Muscle layer of colon (tissue), 2 donors: ENCODE data around the gene DHRS4L2.

Experiments
- H3K27ac ChIP-seq: one replicate; pipeline ENCODE4 v1.7.0; 2013; ENCODE audit warnings: low read depth, mild to moderate bottlenecking, low read length, moderate library complexity
- H3K27me3 ChIP-seq, 2 donors: one replicate each; pipeline ENCODE4 v1.7.0; 2013; ENCODE audit warnings: low read length in 2 of 2, mild to moderate bottlenecking in 2 of 2; ENCODE audit not compliant: insufficient read depth in 2 of 2, control insufficient read depth in 1 of 2
- H3K36me3 ChIP-seq: one replicate; pipeline ENCODE4 v1.7.0; 2013; ENCODE audit warnings: mild to moderate bottlenecking, low read length; ENCODE audit not compliant: insufficient read depth
- H3K4me1 ChIP-seq: one replicate; pipeline ENCODE4 v1.7.0; 2013; ENCODE audit warnings: mild to moderate bottlenecking, low read length; ENCODE audit not compliant: insufficient read depth
- H3K4me3 ChIP-seq, 2 donors: one replicate each; pipeline ENCODE4 v1.7.0; 2013; ENCODE audit warnings: low read length in 2 of 2, low read depth in 1 of 2, mild to moderate bottlenecking in 1 of 2, moderate library complexity in 1 of 2
- H3K9ac ChIP-seq: one replicate; pipeline ENCODE4 v1.7.0; 2013; ENCODE audit warnings: low read length
- H3K9me3 ChIP-seq: one replicate; pipeline ENCODE4 v1.7.0; 2013; ENCODE audit warnings: mild to moderate bottlenecking, low read length
- donor health status: abdominal sarcoma.
- donor health status: Adenocarcinoma of cecum.

The DHRS4L2 gene

GRCh38 chr14:24051176-24051788 is 62.6 kb downstream of the DHRS4L2 start:
- Histone ChIP-seq H3K27ac (peak overlapping the region; percentile 66), H3K4me1 (peaks cover 7% of the 10 kb centered on the region), H3K27me3 (peaks cover 0 to 6% of the 10 kb centered on the region in 2 donors), H3K9ac (no peak overlapping the region), H3K4me3 (peak overlapping the region; percentile 33 to 58), H3K9me3 (no peaks in the 10 kb centered on the region), H3K36me3 (no peaks in the 10 kb centered on the region)

DNA sequence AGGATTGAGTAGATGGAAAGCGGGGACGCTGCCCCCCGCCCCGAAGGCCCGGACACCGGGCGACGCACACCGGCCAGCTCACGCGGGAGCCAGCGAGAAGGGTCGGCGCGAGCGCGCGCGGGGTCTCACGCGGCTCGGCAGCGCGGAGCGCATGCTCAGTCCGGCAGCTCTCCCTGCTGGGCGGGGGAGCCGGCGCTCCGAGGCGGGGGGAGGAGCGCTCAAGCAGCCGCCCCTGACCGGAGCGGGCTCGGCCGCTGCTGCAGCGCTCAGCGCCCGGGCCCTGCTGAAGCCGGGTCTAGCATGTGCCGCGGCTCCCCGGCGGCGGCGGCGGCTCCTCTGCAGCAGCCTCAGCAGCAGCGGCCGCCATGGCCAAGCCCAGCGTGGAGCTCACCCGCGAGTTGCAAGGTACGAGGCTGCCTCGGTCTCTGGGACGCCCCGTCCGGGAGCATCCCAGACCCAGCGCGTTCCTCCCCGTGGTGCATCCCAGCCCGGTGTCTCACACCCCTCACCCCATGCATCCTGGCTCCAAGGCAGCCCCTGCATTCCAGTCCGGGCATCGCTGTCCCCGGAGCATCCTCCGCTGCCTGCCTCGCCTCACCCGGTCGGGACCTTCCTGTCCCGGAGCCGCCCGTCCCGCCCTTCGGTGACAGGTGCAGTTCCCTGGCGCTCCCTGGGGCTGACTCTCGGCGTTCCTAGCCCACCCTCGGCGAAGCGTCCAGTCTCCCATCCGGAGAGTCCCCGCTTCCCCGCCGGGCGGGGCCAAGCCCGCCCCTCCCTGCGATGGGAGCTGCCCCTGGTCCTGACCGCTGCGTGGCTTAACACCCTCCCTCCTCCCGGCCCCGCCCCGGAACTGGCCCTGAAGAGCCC is 63.3 kb downstream of the DHRS4L2 start, which contains the start of gene CARMIL3:
Gene CARMIL3, plus strand, starts transcription at position 221 of the 867 bp plus-strand sequence. Its CDS starts 145 bp downstream, at position 366.
- H3K36me3 ChIP-seq: no peaks in the 10 kb centered on the region
- no peaks in the 10 kb centered on the region for H3K9me3 ChIP-seq
- H3K9ac ChIP-seq: no peak within 1 kb of the TSS
- H3K4me1 ChIP-seq: peaks cover 7% of the 10 kb centered on the region
- peak within 1 kb of the TSS; percentile 33 to 58 for H3K4me3 ChIP-seq
- peak within 1 kb of the TSS; percentile 66 for H3K27ac ChIP-seq
- H3K27me3 ChIP-seq: peaks cover 0 to 6% of the 10 kb centered on the region in 2 donors

DNA sequence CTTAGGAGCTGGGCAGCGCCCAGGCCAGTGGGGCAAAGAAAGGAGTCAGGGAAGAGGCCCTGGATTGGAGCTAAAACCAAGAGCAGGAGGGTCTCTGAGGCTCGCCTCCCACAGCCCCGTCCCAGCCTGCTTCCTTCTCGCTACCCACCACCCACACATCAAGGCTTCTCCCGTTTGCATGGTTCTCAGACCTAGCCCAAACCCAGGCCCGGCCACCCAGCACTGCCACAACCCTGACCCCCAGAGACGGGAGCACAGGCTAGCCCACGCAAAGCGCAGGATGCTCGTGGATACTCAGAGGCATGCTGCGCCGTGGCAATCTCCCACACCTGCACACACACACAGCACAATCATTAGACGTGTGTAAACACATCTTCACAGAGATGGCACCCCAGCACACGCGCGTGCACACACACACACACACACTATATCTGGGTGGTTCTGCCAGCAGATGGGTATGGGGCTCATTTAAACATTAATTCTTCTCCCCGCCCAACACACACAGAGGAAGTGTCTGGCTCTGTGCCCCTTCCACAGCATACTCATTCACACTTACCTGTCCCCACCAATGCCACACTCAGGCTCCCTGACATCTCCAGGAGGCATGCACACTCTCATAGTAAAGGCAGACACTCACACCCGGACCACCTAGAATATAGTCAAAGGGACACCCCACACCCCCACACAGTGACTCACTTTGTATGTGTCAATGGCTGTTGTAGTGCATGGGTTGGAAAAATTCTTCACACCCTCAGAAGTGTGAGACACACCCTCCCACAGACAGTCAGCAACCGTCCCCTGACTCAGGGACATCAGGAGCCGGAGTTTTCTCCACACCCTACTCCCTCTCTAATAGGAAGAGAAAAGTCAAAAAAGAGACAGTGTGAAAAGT is 64.2 kb downstream of the DHRS4L2 start:
- no peak overlapping the region for H3K9ac ChIP-seq
- no peaks in the 10 kb centered on the region for H3K36me3 ChIP-seq
- peaks cover 7% of the 10 kb centered on the region for H3K4me1 ChIP-seq
- no peaks in the 10 kb centered on the region for H3K9me3 ChIP-seq
- H3K27me3 ChIP-seq: peaks cover 0 to 6% of the 10 kb centered on the region in 2 donors
- peak overlapping the region; percentile 33 to 58 for H3K4me3 ChIP-seq
- no peak overlapping the region for H3K27ac ChIP-seq

GRCh38 chr14:24053548-24054323 is 65.0 kb downstream of the DHRS4L2 start:
- Histone ChIP-seq H3K9ac (no peak overlapping the region), H3K4me3 (no peak overlapping the region), H3K4me1 (peaks cover 7% of the 10 kb centered on the region), H3K27ac (no peak overlapping the region), H3K9me3 (no peaks in the 10 kb centered on the region), H3K27me3 (peaks cover 0 to 6% of the 10 kb centered on the region in 2 donors), H3K36me3 (no peaks in the 10 kb centered on the region)

- Histone ChIP-seq H3K27me3 (peaks cover 0 to 6% of the 10 kb centered on the region in 2 donors), H3K4me1 (peaks cover 7% of the 10 kb centered on the region), H3K27ac (no peak overlapping the region), H3K9ac (no peak overlapping the region), H3K36me3 (no peaks in the 10 kb centered on the region), H3K4me3 (no peak overlapping the region), H3K9me3 (no peaks in the 10 kb centered on the region)
These were observed 65.6 kb downstream of the DHRS4L2 start for GRCh38 chr14:24054324-24054641.

- H3K9me3 ChIP-seq: no peaks in the 10 kb centered on the region
- H3K9ac ChIP-seq: no peak overlapping the region
- peaks cover 0 to 6% of the 10 kb centered on the region in 2 donors for H3K27me3 ChIP-seq
- no peak overlapping the region for H3K27ac ChIP-seq
- no peaks in the 10 kb centered on the region for H3K36me3 ChIP-seq
- peaks cover 7% of the 10 kb centered on the region for H3K4me1 ChIP-seq
- no peak overlapping the region for H3K4me3 ChIP-seq
These were observed 65.9 kb downstream of the DHRS4L2 start for GRCh38 chr14:24054646-24055045.
